MCF 10A (cell line): Measurements from ENCODE around the gene GABRD. TPM values are rescaled to one million over a fixed set of nuclear protein-coding genes. Genes with fewer than 3 reads are reported as not detected.

Source experiments
- BruUV-seq: library from RNA; stranded (reverse); fragments of 400-500 nt; replicated peaks from 2 replicates; lab custom pipeline; 2021; lab: Mats Ljungman, UMichigan
- CTCF ChIA-PET: fragments of 300-600 bp; sonication (Branson Sonifier 250); formaldehyde crosslinking; extraction: SDS; loops from one replicate; lab custom pipeline; 2021; ENCODE audit warnings: antibody characterized with exemption, inconsistent platforms; lab: Yijun Ruan, JAX
- POLR2A ChIA-PET: fragments of 300-600, 350-650 bp; sonication (Branson Sonifier 250); formaldehyde crosslinking; extraction: SDS; loops from one replicate; lab custom pipeline; 2020; ENCODE audit warnings: antibody characterized with exemption, inconsistent platforms; lab: Yijun Ruan, JAX
- DNase-seq: peaks from one replicate; pipeline ENCODE4 v3.0.0-alpha.2; 2018; ENCODE audit not compliant: unreplicated experiment
- H3K27ac Mint-ChIP-seq: one replicate; pipeline ENCODE4 v1.8.0; 2022; ENCODE audit warnings: mild to moderate bottlenecking, low read depth, mixed read lengths; ENCODE audit not compliant: unreplicated experiment
- H3K27me3 Mint-ChIP-seq: one replicate; pipeline ENCODE4 v1.8.0; 2022; ENCODE audit warnings: mixed read lengths; ENCODE audit not compliant: insufficient read depth, unreplicated experiment
- H3K36me3 Mint-ChIP-seq: one replicate; pipeline ENCODE4 v1.8.0; 2022; ENCODE audit warnings: mild to moderate bottlenecking, moderate library complexity, mixed read lengths; ENCODE audit not compliant: insufficient read depth, unreplicated experiment
- H3K4me1 Mint-ChIP-seq: one replicate; pipeline ENCODE4 v1.8.0; 2022; ENCODE audit warnings: mixed read lengths; ENCODE audit not compliant: insufficient read depth, unreplicated experiment
- H3K4me3 Mint-ChIP-seq: one replicate; pipeline ENCODE4 v1.8.0; 2022; ENCODE audit warnings: mild to moderate bottlenecking, moderate library complexity, mixed read lengths; ENCODE audit not compliant: unreplicated experiment
- H3K9me3 Mint-ChIP-seq: one replicate; pipeline ENCODE4 v1.8.0; 2022; ENCODE audit warnings: mixed read lengths; ENCODE audit not compliant: unreplicated experiment
- CTCF ChIP-seq: fragments of 200-600 bp; IDR thresholded peaks from one replicate; pipeline ENCODE4 v1.8.0; 2022; ENCODE audit warnings: antibody characterized with exemption, mild to moderate bottlenecking; ENCODE audit not compliant: unreplicated experiment
- intact Hi-C: fragments of 100-400 bp; cut with micrococcal nuclease; formaldehyde crosslinking; loops from 2 replicates; pipeline ENCODE4 v1.14.1; 2022
- total RNA-seq: library from RNA; stranded (reverse); gene quantifications from 2 replicates; pipeline ENCODE4 v1.2.3, GENCODE V29; 2022

GABRD gene
- total RNA-seq, 1 experiment from 2014 or later = not detected

GRCh38 chr1:2031546-2032540 lies 12.7 kb downstream of the GABRD start:
- ChIA-PET CTCF (interaction anchor here (0.6 to 1.1 kb wide), 2 partner anchors 12 to 13 kb away, joined by 3 read pairs; no protein-coding TSS in a partner anchor), POLR2A (no interaction called here)
- no peak overlapping the region for H3K4me3 Mint-ChIP-seq

GRCh38 chr1:2032737-2033136 lies 13.6 kb downstream of the GABRD start:
- Mint-ChIP-seq H3K4me1 (no peaks in the 10 kb centered on the region), H3K9me3 (no peaks in the 10 kb centered on the region), H3K36me3 (no peaks in the 10 kb centered on the region), H3K27ac (no peak overlapping the region), H3K4me3 (no peak overlapping the region), H3K27me3 (no peaks in the 10 kb centered on the region)
- no peak for TF ChIP-seq CTCF
- no peak for DNase-seq
- no TSS peak for BruUV-seq
- ChIA-PET CTCF (interaction anchor here (1.1 to 1.2 kb wide), 2 partner anchors 12 to 14 kb away, joined by 3 read pairs; no protein-coding TSS in a partner anchor), POLR2A (no interaction called here)
- intact Hi-C loops = no loop called here

More at GRCh38 chr1:2031546-2032540, 12.7 kb downstream of the GABRD start:
- Mint-ChIP-seq H3K9me3 (no peaks in the 10 kb centered on the region), H3K27me3 (no peaks in the 10 kb centered on the region), H3K27ac (no peak overlapping the region), H3K36me3 (no peaks in the 10 kb centered on the region), H3K4me1 (no peaks in the 10 kb centered on the region)
- intact Hi-C loops = no loop called here
- no peak for DNase-seq
- no TSS peak for BruUV-seq
- no peak for TF ChIP-seq CTCF

- H3K27ac Mint-ChIP-seq = no peak overlapping the region
- H3K4me3 Mint-ChIP-seq = no peak overlapping the region
- no peaks in the 10 kb centered on the region for H3K9me3 Mint-ChIP-seq
- no TSS peak for BruUV-seq
- DNase-seq = no peak
- no peaks in the 10 kb centered on the region for H3K27me3 Mint-ChIP-seq
- CTCF ChIA-PET = interaction anchor here (0.6 to 3.0 kb wide), 3 partner anchors 11 to 31 kb away, joined by 3 to 19 read pairs (median 3); no protein-coding TSS in a partner anchor
- POLR2A ChIA-PET = no interaction called here
- no peaks in the 10 kb centered on the region for H3K4me1 Mint-ChIP-seq
- no peak for TF ChIP-seq CTCF
- H3K36me3 Mint-ChIP-seq = no peaks in the 10 kb centered on the region
- intact Hi-C loops = no loop called here
Observed at GRCh38 chr1:2033165-2033564, 14.0 kb downstream of the GABRD start.

- BruUV-seq = no TSS peak
- ChIA-PET CTCF (interaction anchor here (0.6 to 1.2 kb wide), 3 partner anchors 8 to 139 kb away, joined by 3 to 7 read pairs (median 3); no protein-coding TSS in a partner anchor), POLR2A (no interaction called here)
- intact Hi-C loops = no loop called here
- Mint-ChIP-seq H3K4me3 (no peak overlapping the region), H3K9me3 (no peaks in the 10 kb centered on the region), H3K27ac (no peak overlapping the region), H3K36me3 (no peaks in the 10 kb centered on the region), H3K4me1 (no peaks in the 10 kb centered on the region), H3K27me3 (no peaks in the 10 kb centered on the region)
- no peak for TF ChIP-seq CTCF
- no peak for DNase-seq
Observed at GRCh38 chr1:2036287-2036686, 17.1 kb downstream of the GABRD start.
